ENCODE results near the gene PSMB11.

PSMB11 gene

DNA sequence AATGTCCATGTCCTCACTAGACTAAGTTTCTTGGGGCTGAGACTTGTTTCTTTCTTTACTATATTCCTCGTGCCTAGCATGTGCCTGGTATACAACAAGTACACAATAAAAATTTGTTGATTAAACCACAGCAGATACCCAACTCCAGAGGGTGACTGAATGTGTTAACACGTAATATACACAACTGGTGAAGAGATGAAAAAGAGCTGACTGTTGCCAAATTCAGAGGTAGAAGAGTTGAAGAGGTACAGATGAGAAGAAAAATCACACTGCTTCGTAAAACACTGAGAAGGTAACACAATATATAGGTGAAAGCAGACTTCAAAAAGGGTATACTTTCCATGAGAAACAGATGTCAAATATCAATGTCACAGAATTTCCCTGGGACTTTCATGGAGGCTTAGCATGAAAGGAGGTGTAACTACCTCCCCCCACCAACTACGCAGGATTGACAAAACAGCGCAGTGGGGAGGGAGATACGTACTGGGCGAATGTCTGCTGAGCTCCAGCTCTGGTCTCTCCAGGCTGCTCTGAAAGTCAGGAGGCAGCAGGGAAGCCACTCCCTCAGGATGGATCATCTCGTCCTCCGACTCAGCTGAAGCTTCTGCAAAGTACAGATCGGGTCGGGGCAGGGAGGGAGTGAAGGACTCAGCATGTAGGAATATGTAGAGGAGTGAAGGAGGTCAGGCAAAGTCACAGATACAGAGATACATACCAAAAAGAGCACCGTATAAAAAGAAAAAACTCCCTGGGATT lies 47.7 kb downstream of the PSMB11 start:
- DNase-seq (ENCODE audit: low spot score) = no peak

- no peak for DNase-seq (ENCODE audit: low spot score)
Measured at GRCh38 chr14:23090254-23090636, 48.2 kb downstream of the PSMB11 start.

DNA sequence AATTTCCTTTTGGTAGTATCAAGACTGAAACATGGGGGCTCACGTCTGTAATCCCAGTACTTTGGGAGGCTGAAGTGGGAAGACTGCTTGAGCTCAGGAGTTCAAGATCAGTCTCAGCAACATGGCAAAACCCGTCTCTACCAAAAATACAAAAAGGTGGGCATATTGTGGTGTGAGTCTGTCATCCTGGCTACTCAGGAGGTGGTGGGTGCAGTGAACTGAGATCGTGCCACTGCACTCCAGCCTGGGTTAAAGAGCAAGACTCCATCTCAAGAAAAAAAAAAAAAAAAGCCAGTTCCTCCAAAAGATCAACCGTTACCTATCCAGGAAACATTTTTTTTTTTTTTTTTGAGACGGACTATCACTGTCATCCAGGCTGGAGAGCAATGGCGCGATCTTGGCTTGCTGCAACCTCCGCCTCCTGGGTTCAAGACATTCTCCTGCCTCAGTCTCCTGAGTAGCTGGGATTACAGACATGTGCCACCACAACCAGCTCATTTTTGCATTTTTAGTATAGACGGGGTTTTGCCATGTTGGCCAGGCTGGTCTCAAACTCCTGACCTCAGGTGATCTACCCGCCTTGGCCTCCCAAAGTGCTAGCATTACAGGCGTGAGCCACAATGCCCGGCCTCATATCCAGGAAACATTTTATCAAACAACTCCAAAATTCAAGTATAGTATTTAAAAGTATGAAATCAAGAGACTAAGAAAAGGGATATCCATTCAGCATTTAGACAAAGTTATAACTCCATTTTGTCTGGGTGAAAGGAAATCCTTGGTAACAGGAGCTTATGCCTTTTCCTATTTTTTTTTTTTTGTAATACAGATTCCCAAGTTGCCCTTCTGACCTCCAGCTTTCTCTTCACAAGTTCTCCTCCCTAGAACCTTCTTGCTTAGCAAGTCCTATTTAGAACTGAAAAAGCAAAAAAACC lies 49.5 kb downstream of the PSMB11 start:
- no peak for DNase-seq (ENCODE audit: low spot score)

GRCh38 chr14:23093104-23093503 lies 51.1 kb downstream of the PSMB11 start:
- no peak for DNase-seq (ENCODE audit: low spot score)

GRCh38 chr14:23093526-23093925 lies 51.5 kb downstream of the PSMB11 start:
- no peak for DNase-seq (ENCODE audit: low spot score)

Data from AG08396 (cell line).